ENCODE data around the gene KPNA5.
"Not testable (repeated sequence)": the region's sequence is repeated elsewhere in the genome, so short reads cannot be mapped to it uniquely, and the experiment has no call there.

KPNA5 gene

GRCh38 chr6:116695401-116695800 is 14.4 kb downstream of the KPNA5 start:
- H3K36me3 ChIP-seq = peaks cover 20% of the 10 kb centered on the region
- peaks cover 4% of the 10 kb centered on the region; the same call in 1 of the 2 replicates for H3K4me1 ChIP-seq
- DNase-seq = no peak

GRCh38 chr6:116697480-116697879 is 16.5 kb downstream of the KPNA5 start:
- H3K27me3 ChIP-seq = no peaks in the 10 kb centered on the region
- no peaks in the 10 kb centered on the region for H3K9me3 ChIP-seq
- no peak for TF ChIP-seq CTCF (IDR thresholded peaks at IDR 0.05; ENCODE audit: low read depth, low read length)
- no peak overlapping the region for H3K4me3 ChIP-seq (ENCODE audit: low read depth, low read length)
- DNase-seq = no peak
- peaks cover 24% of the 10 kb centered on the region for H3K36me3 ChIP-seq
- H3K4me1 ChIP-seq = 0 out of 2 replicates have a peak, but pooled peaks cover 4% of the 10 kb centered on the region

More at GRCh38 chr6:116695401-116695800, 14.4 kb downstream of the KPNA5 start:
- Histone ChIP-seq H3K4me3 (ENCODE audit: low read depth, low read length) (no peak overlapping the region), H3K9me3 (no peaks in the 10 kb centered on the region), H3K27me3 (no peaks in the 10 kb centered on the region)
- TF ChIP-seq CTCF (IDR thresholded peaks at IDR 0.05; ENCODE audit: low read depth, low read length) = no peak

GRCh38 chr6:116703888-116704287 is 22.9 kb downstream of the KPNA5 start:
- not testable (repeated sequence) for H3K27me3 ChIP-seq; H3K4me3 ChIP-seq (ENCODE audit: low read depth, low read length)
- peaks cover 40% of the 10 kb centered on the region for H3K36me3 ChIP-seq

GRCh38 chr6:116705917-116706316 is 24.9 kb downstream of the KPNA5 start:
- H3K36me3 ChIP-seq = peaks cover 26% of the 10 kb centered on the region
- DNase-seq = no peak
- H3K4me1 ChIP-seq = no peaks in the 10 kb centered on the region
- H3K9me3 ChIP-seq = no peaks in the 10 kb centered on the region
- no peak overlapping the region for H3K4me3 ChIP-seq (ENCODE audit: low read depth, low read length)
- TF ChIP-seq CTCF (IDR thresholded peaks at IDR 0.05; ENCODE audit: low read depth, low read length) = no peak
- no peaks in the 10 kb centered on the region for H3K27me3 ChIP-seq

More at GRCh38 chr6:116703888-116704287, 22.9 kb downstream of the KPNA5 start:
- not testable (repeated sequence) for H3K9me3 ChIP-seq, H3K4me1 ChIP-seq, DNase-seq

GRCh38 chr6:116714296-116714695 is 33.3 kb downstream of the KPNA5 start:
- Histone ChIP-seq H3K27me3 (no peaks in the 10 kb centered on the region), H3K36me3 (peaks cover 32% of the 10 kb centered on the region)
- no peak for TF ChIP-seq CTCF (IDR thresholded peaks at IDR 0.05; ENCODE audit: low read depth, low read length)

GRCh38 chr6:116714761-116715160 is 33.8 kb downstream of the KPNA5 start:
- H3K9me3 ChIP-seq = no peaks in the 10 kb centered on the region
- no peak for DNase-seq
- peaks cover 32% of the 10 kb centered on the region for H3K36me3 ChIP-seq
- H3K27me3 ChIP-seq = no peaks in the 10 kb centered on the region
- no peak overlapping the region for H3K4me3 ChIP-seq (ENCODE audit: low read depth, low read length)
- TF ChIP-seq CTCF (IDR thresholded peaks at IDR 0.05; ENCODE audit: low read depth, low read length) = no peak
- H3K4me1 ChIP-seq = no peaks in the 10 kb centered on the region

More at GRCh38 chr6:116714296-116714695, 33.3 kb downstream of the KPNA5 start:
- no peaks in the 10 kb centered on the region for H3K4me1 ChIP-seq
- DNase-seq = no peak
- H3K4me3 ChIP-seq (ENCODE audit: low read depth, low read length) = no peak overlapping the region
- H3K9me3 ChIP-seq = no peaks in the 10 kb centered on the region

GRCh38 chr6:116726947-116727346 is 45.9 kb downstream of the KPNA5 start:
- no peak for TF ChIP-seq CTCF (IDR thresholded peaks at IDR 0.05; ENCODE audit: low read depth, low read length)
- peaks cover 7% of the 10 kb centered on the region; the same call in 1 of the 2 replicates for H3K36me3 ChIP-seq
- no peak for DNase-seq
- no peaks in the 10 kb centered on the region for H3K27me3 ChIP-seq
- no peaks in the 10 kb centered on the region for H3K4me1 ChIP-seq
- H3K4me3 ChIP-seq (ENCODE audit: low read depth, low read length) = no peak overlapping the region
- no peaks in the 10 kb centered on the region for H3K9me3 ChIP-seq
